ENCODE data around the gene SPAG8. TPM values are rescaled to one million over a fixed set of nuclear protein-coding genes. Genes with fewer than 3 reads are reported as not detected.
A peak's percentile ranks its signal among the peaks of the same experiment; 100 is the strongest.

Gene SPAG8
- total RNA-seq, 4 donors from 2014 or later = 0.94 TPM; not detected in 3

- TF ChIP-seq CTCF (IDR thresholded peaks at IDR 0.05) (no peak), POLR2A (IDR thresholded peaks at IDR 0.05) (no peak)
- Histone ChIP-seq H3K27me3 (no peaks in the 10 kb centered on the region), H3K27ac (peak within 1 kb of the TSS; percentile 88 to 98 (median 96)), H3K4me1 (peaks cover 5 to 18% (median 12%) of the 10 kb centered on the region in 4 donors), H3K36me3 (no peaks in the 10 kb centered on the region), H3K9me3 (no peaks in the 10 kb centered on the region), H3K4me3 (peak within 1 kb of the TSS; percentile 63 to 99 (median 82))
- peak; percentile 97 to 100 (median 99) for DNase-seq
These were observed 17.2 kb upstream of the SPAG8 start, which contains the start of gene TMEM8B for GRCh38 chr9:35829084-35829763. TMEM8B (plus strand) TSS chr9:35829228; CDS start chr9:35829448, 220 bp downstream.

- peak in 1 of 3 donors; percentile 66 for DNase-seq
- no peaks in the 10 kb centered on the region for H3K36me3 ChIP-seq
- TF ChIP-seq CTCF (IDR thresholded peaks at IDR 0.05) (no peak), POLR2A (IDR thresholded peaks at IDR 0.05) (no peak)
- H3K9me3 ChIP-seq = no peaks in the 10 kb centered on the region
- peak within 1 kb of the TSS; percentile 63 to 99 (median 82) for H3K4me3 ChIP-seq
- H3K27ac ChIP-seq = peak within 1 kb of the TSS; percentile 88 to 98 (median 96)
- H3K4me1 ChIP-seq = peaks cover 5 to 18% (median 7%) of the 10 kb centered on the region in 4 donors
- no peaks in the 10 kb centered on the region for H3K27me3 ChIP-seq
These were observed 16.6 kb upstream of the SPAG8 start, which contains the start of gene FAM221B for GRCh38 chr9:35828716-35829083. FAM221B (minus strand) TSS chr9:35828732; CDS start chr9:35826161, 2,571 bp downstream.

- no peaks in the 10 kb centered on the region for H3K9me3 ChIP-seq
- H3K4me3 ChIP-seq = no peak overlapping the region
- TF ChIP-seq CTCF (IDR thresholded peaks at IDR 0.05) (no peak), POLR2A (IDR thresholded peaks at IDR 0.05) (no peak)
- no peaks in the 10 kb centered on the region for H3K27me3 ChIP-seq
- no peak for DNase-seq
- no peaks in the 10 kb centered on the region for H3K36me3 ChIP-seq
- no peak overlapping the region for H3K27ac ChIP-seq
- peaks cover 0 to 12% (median 5%) of the 10 kb centered on the region in 4 donors for H3K4me1 ChIP-seq
These were observed 15.4 kb upstream of the SPAG8 start for GRCh38 chr9:35827486-35827885.

GRCh38 chr9:35826071-35826701 is 14.1 kb upstream of the SPAG8 start:
- DNase-seq = peak in 1 of 3 donors; percentile 58

GRCh38 chr9:35822926-35823325 is 10.9 kb upstream of the SPAG8 start:
- DNase-seq = no peak
- H3K4me3 ChIP-seq = no peak overlapping the region
- no peak for TF ChIP-seq CTCF (IDR thresholded peaks at IDR 0.05)
- TF ChIP-seq POLR2A (IDR thresholded peaks at IDR 0.05) = no peak
- no peaks in the 10 kb centered on the region for H3K27me3 ChIP-seq
- no peaks in the 10 kb centered on the region for H3K36me3 ChIP-seq
- no peaks in the 10 kb centered on the region for H3K4me1 ChIP-seq
- H3K27ac ChIP-seq = no peak overlapping the region
- no peaks in the 10 kb centered on the region for H3K9me3 ChIP-seq

More at GRCh38 chr9:35826071-35826701, 14.1 kb upstream of the SPAG8 start:
- Histone ChIP-seq H3K4me1 (peaks cover 0 to 12% (median 5%) of the 10 kb centered on the region in 4 donors), H3K36me3 (no peaks in the 10 kb centered on the region), H3K27ac (no peak overlapping the region), H3K9me3 (no peaks in the 10 kb centered on the region), H3K27me3 (no peaks in the 10 kb centered on the region), H3K4me3 (no peak overlapping the region)
- peak; percentile 65 to 86 (median 78) for TF ChIP-seq CTCF (IDR thresholded peaks at IDR 0.05)
- TF ChIP-seq POLR2A (IDR thresholded peaks at IDR 0.05) = no peak

Data from Peyer's patch (tissue), 4 donors.